WTC11 (cell line): ENCODE measurements around the gene PAM16. TPM values are rescaled to one million over a fixed set of nuclear protein-coding genes. Genes with fewer than 3 reads are reported as not detected.

Experiments
- ATAC-seq: fragments of 200-7000 bp; cut with Tn5 transposase; 2 replicates; pipeline ENCODE4 v1.10.0; 2021; ENCODE audit warnings: mild to moderate bottlenecking, moderate library complexity
- CTCF ChIA-PET: fragments of 300-600 bp; sonication (Branson Sonifier 250); formaldehyde crosslinking; loops from one replicate; lab custom pipeline; 2021; ENCODE audit warnings: antibody characterized with exemption; lab: Charles Lee
- POLR2A ChIA-PET: fragments of 350-600 bp; sonication (Branson Sonifier 250); formaldehyde crosslinking; loops from one replicate; lab custom pipeline; 2021; ENCODE audit warnings: antibody characterized with exemption; lab: Charles Lee
- DNase-seq: peaks from one replicate; pipeline ENCODE4 v3.0.0; 2021; ENCODE audit warnings: low spot score
- H3K27ac Mint-ChIP-seq: 2 replicates; pipeline ENCODE4 v1.8.0; 2021; ENCODE audit warnings: mixed read lengths
- H3K27me3 Mint-ChIP-seq: 2 replicates; pipeline ENCODE4 v1.8.0; 2021; ENCODE audit warnings: low read depth, mild to moderate bottlenecking, moderate library complexity, mixed read lengths
- H3K36me3 Mint-ChIP-seq: 2 replicates; pipeline ENCODE4 v1.8.0; 2021; ENCODE audit warnings: mixed read lengths
- H3K4me1 Mint-ChIP-seq: 2 replicates; pipeline ENCODE4 v1.8.0; 2022; ENCODE audit warnings: mixed read lengths
- H3K4me3 Mint-ChIP-seq: 2 replicates; pipeline ENCODE4 v1.8.0; 2021; ENCODE audit warnings: mild to moderate bottlenecking, moderate library complexity, mixed read lengths
- H3K9me3 Mint-ChIP-seq: 2 replicates; pipeline ENCODE4 v1.8.0; 2021; ENCODE audit warnings: mixed read lengths
- ATF1 ChIP-seq: sonication (generic); formaldehyde crosslinking; IDR thresholded peaks from 2 replicates; pipeline ENCODE4 v1.8.1; 2023; ENCODE audit warnings: mild to moderate bottlenecking, moderate library complexity, missing genetic modification reagents
- CREM ChIP-seq: sonication (generic); formaldehyde crosslinking; IDR thresholded peaks from 2 replicates; pipeline ENCODE4 v1.8.1; 2022; ENCODE audit warnings: mild to moderate bottlenecking, missing genetic modification reagents, moderate library complexity
- CTCF ChIP-seq: fragments of 200-600 bp; IDR thresholded peaks from 2 replicates; pipeline ENCODE4 v1.8.0; 2022; ENCODE audit warnings: antibody characterized with exemption
- EMX1 ChIP-seq: fragments of 250-450 bp; sonication (Bioruptor Pico); IDR thresholded peaks from 2 replicates; pipeline ENCODE4 v1.8.0; 2021; ENCODE audit warnings: mild to moderate bottlenecking
- FOXK1 ChIP-seq: sonication (generic); formaldehyde crosslinking; IDR thresholded peaks from 2 replicates; pipeline ENCODE4 v1.8.0; 2022; ENCODE audit warnings: mild to moderate bottlenecking, moderate library complexity, missing genetic modification reagents
- GABPB1 ChIP-seq: sonication (generic); formaldehyde crosslinking; IDR thresholded peaks from 2 replicates; pipeline ENCODE4 v1.8.1; 2023; ENCODE audit warnings: mild to moderate bottlenecking, missing genetic modification reagents
- JUN ChIP-seq: sonication (generic); formaldehyde crosslinking; IDR thresholded peaks from 2 replicates; pipeline ENCODE4 v1.8.0; 2023; ENCODE audit warnings: mild to moderate bottlenecking, missing genetic modification reagents
- MYBL2 ChIP-seq: sonication (generic); formaldehyde crosslinking; IDR thresholded peaks from 2 replicates; pipeline ENCODE4 v1.8.1; 2023; ENCODE audit warnings: mild to moderate bottlenecking, moderate library complexity, missing genetic modification reagents
- NFATC4 ChIP-seq: fragments of 250-450 bp; sonication (Bioruptor Pico); IDR thresholded peaks from 2 replicates; pipeline ENCODE4 v1.9.0; 2021; ENCODE audit warnings: mild to moderate bottlenecking
- NR2C2 ChIP-seq: sonication (generic); formaldehyde crosslinking; IDR thresholded peaks from 2 replicates; pipeline ENCODE4 v1.8.0; 2022; ENCODE audit warnings: mild to moderate bottlenecking, missing genetic modification reagents
- OVOL2 ChIP-seq: fragments of 250-450 bp; sonication (Bioruptor Pico); IDR thresholded peaks from 2 replicates; pipeline ENCODE4 v1.9.0; 2021; ENCODE audit warnings: mild to moderate bottlenecking, borderline replicate concordance
- SOX15 ChIP-seq: fragments of 250-450 bp; sonication (Bioruptor Pico); IDR thresholded peaks from 2 replicates; pipeline ENCODE4 v1.9.0; 2021; ENCODE audit warnings: mild to moderate bottlenecking
- STAT6 ChIP-seq: sonication (generic); formaldehyde crosslinking; conservative IDR thresholded peaks from 2 replicates; pipeline ENCODE4 v1.8.1; 2023; ENCODE audit warnings: mild to moderate bottlenecking, low read depth, missing genetic modification reagents, moderate library complexity
- TEAD4 ChIP-seq: sonication (generic); formaldehyde crosslinking; IDR thresholded peaks from 2 replicates; pipeline ENCODE4 v1.8.0; 2022; ENCODE audit warnings: mild to moderate bottlenecking, missing genetic modification reagents
- TP53 ChIP-seq: sonication (generic); formaldehyde crosslinking; IDR thresholded peaks from 2 replicates; pipeline ENCODE4 v1.8.1; 2023; ENCODE audit warnings: mild to moderate bottlenecking, missing genetic modification reagents
- ZNF317 ChIP-seq: sonication (generic); formaldehyde crosslinking; IDR thresholded peaks from 2 replicates; pipeline ENCODE4 v1.8.1; 2023; ENCODE audit warnings: low read depth, mild to moderate bottlenecking, moderate library complexity, missing genetic modification reagents, borderline replicate concordance
- ZNF423 ChIP-seq: fragments of 250-450 bp; sonication (Bioruptor Pico); IDR thresholded peaks from 2 replicates; pipeline ENCODE4 v2.1.2; 2022; ENCODE audit warnings: mild to moderate bottlenecking, moderate library complexity
- total RNA-seq: library from RNA; stranded (reverse); gene quantifications from 3 replicates; pipeline ENCODE4 v1.2.3, GENCODE V29; 2021
- TF ChIP-seq, protein P1 (sequence below): sonication (generic); formaldehyde crosslinking; IDR thresholded peaks from 2 replicates; pipeline ENCODE4 v1.8.0; 2022; ENCODE audit warnings: mild to moderate bottlenecking, missing genetic modification reagents
- TF ChIP-seq, protein P2 (sequence below): sonication (generic); formaldehyde crosslinking; IDR thresholded peaks from 2 replicates; pipeline ENCODE4 v1.8.1; 2023; ENCODE audit warnings: mild to moderate bottlenecking, missing genetic modification reagents
- TF ChIP-seq, protein P3 (sequence below): sonication (generic); formaldehyde crosslinking; IDR thresholded peaks from 2 replicates; pipeline ENCODE4 v1.8.1; 2022; ENCODE audit warnings: mild to moderate bottlenecking, missing genetic modification reagents, moderate library complexity, borderline replicate concordance
- TF ChIP-seq, protein P4 (sequence below): sonication (generic); formaldehyde crosslinking; IDR thresholded peaks from 2 replicates; pipeline ENCODE4 v1.8.0; 2022; ENCODE audit warnings: mild to moderate bottlenecking, missing genetic modification reagents
- TF ChIP-seq, protein P5 (sequence below): fragments of 250-450 bp; sonication (Bioruptor Pico); IDR thresholded peaks from 2 replicates; pipeline ENCODE4 v2.1.2; 2022; ENCODE audit warnings: mild to moderate bottlenecking, moderate library complexity
- TF ChIP-seq, protein P6 (sequence below): sonication (generic); formaldehyde crosslinking; IDR thresholded peaks from 2 replicates; pipeline ENCODE4 v1.8.0; 2023; ENCODE audit warnings: mild to moderate bottlenecking, missing genetic modification reagents

The PAM16 gene
- total RNA-seq, 1 experiment from 2014 or later: 88.9 TPM

GRCh38 chr16:4373356-4373908 is 22.3 kb upstream of the PAM16 start (continued):
- TF ChIP-seq NFATC4 (CRISPR knock-in tag): no peak
- no peak for TF ChIP-seq ATF1 (CRISPR knock-in tag)
- no peak for TF ChIP-seq OVOL2 (CRISPR knock-in tag)
- TF ChIP-seq, protein P1, sequence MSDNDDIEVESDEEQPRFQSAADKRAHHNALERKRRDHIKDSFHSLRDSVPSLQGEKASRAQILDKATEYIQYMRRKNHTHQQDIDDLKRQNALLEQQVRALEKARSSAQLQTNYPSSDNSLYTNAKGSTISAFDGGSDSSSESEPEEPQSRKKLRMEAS (CRISPR knock-in tag): no peak
- TF ChIP-seq, protein P2, sequence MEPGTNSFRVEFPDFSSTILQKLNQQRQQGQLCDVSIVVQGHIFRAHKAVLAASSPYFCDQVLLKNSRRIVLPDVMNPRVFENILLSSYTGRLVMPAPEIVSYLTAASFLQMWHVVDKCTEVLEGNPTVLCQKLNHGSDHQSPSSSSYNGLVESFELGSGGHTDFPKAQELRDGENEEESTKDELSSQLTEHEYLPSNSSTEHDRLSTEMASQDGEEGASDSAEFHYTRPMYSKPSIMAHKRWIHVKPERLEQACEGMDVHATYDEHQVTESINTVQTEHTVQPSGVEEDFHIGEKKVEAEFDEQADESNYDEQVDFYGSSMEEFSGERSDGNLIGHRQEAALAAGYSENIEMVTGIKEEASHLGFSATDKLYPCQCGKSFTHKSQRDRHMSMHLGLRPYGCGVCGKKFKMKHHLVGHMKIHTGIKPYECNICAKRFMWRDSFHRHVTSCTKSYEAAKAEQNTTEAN (CRISPR knock-in tag): no peak

DNA sequence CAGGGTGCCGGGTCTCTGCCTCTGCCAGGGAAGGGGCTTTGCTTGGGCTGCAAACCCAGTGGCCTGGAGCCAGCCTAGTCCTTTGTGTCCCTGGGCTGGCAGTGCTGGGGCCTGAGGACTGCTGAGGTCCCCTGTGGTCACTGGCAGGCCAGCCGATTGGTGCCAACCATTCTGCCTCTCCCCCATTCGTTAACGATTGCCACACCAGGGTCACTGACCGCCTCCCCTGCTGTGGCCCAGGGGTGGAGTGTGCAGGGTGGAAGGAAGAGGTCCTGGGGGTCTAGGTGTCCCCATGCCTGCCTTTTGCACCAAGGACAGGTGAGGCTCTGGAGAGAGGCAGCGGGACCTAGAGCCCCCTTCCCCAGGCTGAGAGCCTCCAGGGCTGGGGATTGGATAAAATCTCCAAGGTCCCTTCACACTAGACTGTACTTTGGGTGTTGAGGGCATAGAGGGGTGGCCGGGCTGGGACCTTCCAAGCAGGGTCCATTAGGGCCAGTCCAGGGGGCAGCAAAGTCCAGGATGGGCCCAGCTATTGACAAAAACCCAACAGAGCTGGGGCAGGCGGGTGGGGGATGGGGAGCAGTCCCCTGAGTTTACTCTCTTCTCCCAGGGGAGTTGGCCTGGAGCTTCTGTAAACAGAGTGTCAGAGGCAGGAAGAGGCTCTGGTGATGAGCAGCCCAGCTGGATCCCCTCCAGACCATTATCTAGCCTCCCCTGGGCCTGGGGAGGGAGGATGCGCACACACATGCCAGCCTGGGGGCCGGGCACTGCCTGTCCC is 21.6 kb upstream of the PAM16 start:
- DNase-seq: no peak
- ChIA-PET CTCF (interaction anchor here (0.6 to 11.7 kb wide), 12 partner anchors 8 to 119 kb away, joined by 3 to 273 read pairs (median 5); partner anchors contain the start of gene PAM16), POLR2A (interaction anchor here (0.6 to 2.0 kb wide), 8 partner anchors 9 to 104 kb away, joined by 3 to 8 read pairs (median 3); partner anchors contain the start of gene HMOX2)
- H3K27me3 Mint-ChIP-seq: no peaks in the 10 kb centered on the region
- H3K4me3 Mint-ChIP-seq: peak overlapping the region; percentile 83
- ATAC-seq: no peak
- H3K9me3 Mint-ChIP-seq: no peaks in the 10 kb centered on the region
- H3K27ac Mint-ChIP-seq: no peak overlapping the region
- no peaks in the 10 kb centered on the region for H3K36me3 Mint-ChIP-seq
- H3K4me1 Mint-ChIP-seq: peaks cover 36% of the 10 kb centered on the region
- TF ChIP-seq ZNF317 (CRISPR knock-in tag) (no peak), ZNF423 (peak; percentile 79), FOXK1 (peak; percentile 51; the same call in 1 of the 2 replicates), TP53 (CRISPR knock-in tag) (no peak), GABPB1 (CRISPR knock-in tag) (no peak), NR2C2 (no peak), CREM (CRISPR knock-in tag) (no peak), TEAD4 (CRISPR knock-in tag) (no peak), SOX15 (CRISPR knock-in tag) (no peak), EMX1 (CRISPR knock-in tag) (no peak), JUN (CRISPR knock-in tag) (no peak), CTCF (no peak), STAT6 (CRISPR knock-in tag) (no peak), MYBL2 (no peak)
- TF ChIP-seq, protein P3, sequence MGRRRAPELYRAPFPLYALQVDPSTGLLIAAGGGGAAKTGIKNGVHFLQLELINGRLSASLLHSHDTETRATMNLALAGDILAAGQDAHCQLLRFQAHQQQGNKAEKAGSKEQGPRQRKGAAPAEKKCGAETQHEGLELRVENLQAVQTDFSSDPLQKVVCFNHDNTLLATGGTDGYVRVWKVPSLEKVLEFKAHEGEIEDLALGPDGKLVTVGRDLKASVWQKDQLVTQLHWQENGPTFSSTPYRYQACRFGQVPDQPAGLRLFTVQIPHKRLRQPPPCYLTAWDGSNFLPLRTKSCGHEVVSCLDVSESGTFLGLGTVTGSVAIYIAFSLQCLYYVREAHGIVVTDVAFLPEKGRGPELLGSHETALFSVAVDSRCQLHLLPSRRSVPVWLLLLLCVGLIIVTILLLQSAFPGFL (CRISPR knock-in tag): no peak
- TF ChIP-seq, protein P4, sequence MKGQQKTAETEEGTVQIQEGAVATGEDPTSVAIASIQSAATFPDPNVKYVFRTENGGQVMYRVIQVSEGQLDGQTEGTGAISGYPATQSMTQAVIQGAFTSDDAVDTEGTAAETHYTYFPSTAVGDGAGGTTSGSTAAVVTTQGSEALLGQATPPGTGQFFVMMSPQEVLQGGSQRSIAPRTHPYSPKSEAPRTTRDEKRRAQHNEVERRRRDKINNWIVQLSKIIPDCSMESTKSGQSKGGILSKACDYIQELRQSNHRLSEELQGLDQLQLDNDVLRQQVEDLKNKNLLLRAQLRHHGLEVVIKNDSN: no peak
- TF ChIP-seq, protein P5, sequence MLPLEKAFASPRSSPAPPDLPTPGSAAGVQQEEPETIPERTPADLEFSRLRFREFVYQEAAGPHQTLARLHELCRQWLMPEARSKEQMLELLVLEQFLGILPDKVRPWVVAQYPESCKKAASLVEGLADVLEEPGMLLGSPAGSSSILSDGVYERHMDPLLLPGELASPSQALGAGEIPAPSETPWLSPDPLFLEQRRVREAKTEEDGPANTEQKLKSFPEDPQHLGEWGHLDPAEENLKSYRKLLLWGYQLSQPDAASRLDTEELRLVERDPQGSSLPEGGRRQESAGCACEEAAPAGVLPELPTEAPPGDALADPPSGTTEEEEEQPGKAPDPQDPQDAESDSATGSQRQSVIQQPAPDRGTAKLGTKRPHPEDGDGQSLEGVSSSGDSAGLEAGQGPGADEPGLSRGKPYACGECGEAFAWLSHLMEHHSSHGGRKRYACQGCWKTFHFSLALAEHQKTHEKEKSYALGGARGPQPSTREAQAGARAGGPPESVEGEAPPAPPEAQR: no peak
- TF ChIP-seq, protein P6, sequence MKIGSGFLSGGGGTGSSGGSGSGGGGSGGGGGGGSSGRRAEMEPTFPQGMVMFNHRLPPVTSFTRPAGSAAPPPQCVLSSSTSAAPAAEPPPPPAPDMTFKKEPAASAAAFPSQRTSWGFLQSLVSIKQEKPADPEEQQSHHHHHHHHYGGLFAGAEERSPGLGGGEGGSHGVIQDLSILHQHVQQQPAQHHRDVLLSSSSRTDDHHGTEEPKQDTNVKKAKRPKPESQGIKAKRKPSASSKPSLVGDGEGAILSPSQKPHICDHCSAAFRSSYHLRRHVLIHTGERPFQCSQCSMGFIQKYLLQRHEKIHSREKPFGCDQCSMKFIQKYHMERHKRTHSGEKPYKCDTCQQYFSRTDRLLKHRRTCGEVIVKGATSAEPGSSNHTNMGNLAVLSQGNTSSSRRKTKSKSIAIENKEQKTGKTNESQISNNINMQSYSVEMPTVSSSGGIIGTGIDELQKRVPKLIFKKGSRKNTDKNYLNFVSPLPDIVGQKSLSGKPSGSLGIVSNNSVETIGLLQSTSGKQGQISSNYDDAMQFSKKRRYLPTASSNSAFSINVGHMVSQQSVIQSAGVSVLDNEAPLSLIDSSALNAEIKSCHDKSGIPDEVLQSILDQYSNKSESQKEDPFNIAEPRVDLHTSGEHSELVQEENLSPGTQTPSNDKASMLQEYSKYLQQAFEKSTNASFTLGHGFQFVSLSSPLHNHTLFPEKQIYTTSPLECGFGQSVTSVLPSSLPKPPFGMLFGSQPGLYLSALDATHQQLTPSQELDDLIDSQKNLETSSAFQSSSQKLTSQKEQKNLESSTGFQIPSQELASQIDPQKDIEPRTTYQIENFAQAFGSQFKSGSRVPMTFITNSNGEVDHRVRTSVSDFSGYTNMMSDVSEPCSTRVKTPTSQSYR: no peak
